ENCODE measurements around the gene WDR72. TPM values are rescaled to one million over a fixed set of nuclear protein-coding genes. Genes with fewer than 3 reads are reported as not detected.

Gene WDR72
- total RNA-seq, 2 experiments from 2014 or later: not detected

- H3K27ac Mint-ChIP-seq: no peak overlapping the region
- H3K36me3 Mint-ChIP-seq (ENCODE audit: low read depth): no peaks in the 10 kb centered on the region
- DNase-seq (no peak), ATAC-seq (no peak)
- peaks cover 5% of the 10 kb centered on the region for H3K27me3 Mint-ChIP-seq
- H3K4me1 Mint-ChIP-seq: no peaks in the 10 kb centered on the region
- no peak overlapping the region for H3K4me3 Mint-ChIP-seq
- intact Hi-C loops (cut with DNase I, micrococcal nuclease): no loop called here
- POLR2A ChIA-PET: no interaction called here
- CTCF ChIA-PET: no interaction called here
- no peaks in the 10 kb centered on the region for H3K9me3 Mint-ChIP-seq (ENCODE audit: low read depth)
These were observed 7.1 kb downstream of the WDR72 start for GRCh38 chr15:53752406-53752805.

- DNase-seq: no peak
- H3K9me3 Mint-ChIP-seq (ENCODE audit: low read depth): no peaks in the 10 kb centered on the region
- intact Hi-C loops (cut with DNase I, micrococcal nuclease): no loop called here
- ChIA-PET POLR2A (no interaction called here), CTCF (no interaction called here)
- H3K36me3 Mint-ChIP-seq (ENCODE audit: low read depth): no peaks in the 10 kb centered on the region
- ATAC-seq: no peak
- H3K4me3 Mint-ChIP-seq: no peak overlapping the region
- H3K4me1 Mint-ChIP-seq: no peaks in the 10 kb centered on the region
- no peak overlapping the region for H3K27ac Mint-ChIP-seq
- H3K27me3 Mint-ChIP-seq: no peaks in the 10 kb centered on the region
These were observed 11.9 kb downstream of the WDR72 start for GRCh38 chr15:53747501-53748068.

- intact Hi-C loops (cut with DNase I, micrococcal nuclease): no loop called here
- Mint-ChIP-seq H3K27ac (no peak overlapping the region), H3K36me3 (ENCODE audit: low read depth) (no peaks in the 10 kb centered on the region), H3K9me3 (ENCODE audit: low read depth) (no peaks in the 10 kb centered on the region), H3K4me1 (no peaks in the 10 kb centered on the region), H3K27me3 (no peaks in the 10 kb centered on the region), H3K4me3 (no peak overlapping the region)
- DNase-seq: no peak
- ChIA-PET POLR2A (no interaction called here), CTCF (no interaction called here)
- no peak for ATAC-seq
These were observed 13.4 kb downstream of the WDR72 start for GRCh38 chr15:53746101-53746500.

GRCh38 chr15:53739651-53740050 is 19.8 kb downstream of the WDR72 start:
- intact Hi-C loops (cut with DNase I, micrococcal nuclease): no loop called here
- CTCF ChIA-PET: no interaction called here
- DNase-seq (no peak), ATAC-seq (no peak)
- Mint-ChIP-seq H3K27ac (no peak overlapping the region), H3K27me3 (peaks cover 2% of the 10 kb centered on the region), H3K4me3 (no peak overlapping the region), H3K4me1 (no peaks in the 10 kb centered on the region), H3K9me3 (ENCODE audit: low read depth) (no peaks in the 10 kb centered on the region), H3K36me3 (ENCODE audit: low read depth) (no peaks in the 10 kb centered on the region)
- POLR2A ChIA-PET: no interaction called here

GRCh38 chr15:53739187-53739586 is 20.3 kb downstream of the WDR72 start:
- no peaks in the 10 kb centered on the region for H3K4me1 Mint-ChIP-seq
- ChIA-PET CTCF (no interaction called here), POLR2A (no interaction called here)
- no peak for ATAC-seq
- H3K36me3 Mint-ChIP-seq (ENCODE audit: low read depth): no peaks in the 10 kb centered on the region
- intact Hi-C loops (cut with DNase I, micrococcal nuclease): no loop called here
- DNase-seq: no peak
- H3K27ac Mint-ChIP-seq: no peak overlapping the region
- H3K9me3 Mint-ChIP-seq (ENCODE audit: low read depth): no peaks in the 10 kb centered on the region
- H3K27me3 Mint-ChIP-seq: peaks cover 4% of the 10 kb centered on the region
- no peak overlapping the region for H3K4me3 Mint-ChIP-seq

- Mint-ChIP-seq H3K27me3 (no peaks in the 10 kb centered on the region), H3K36me3 (ENCODE audit: low read depth) (no peaks in the 10 kb centered on the region), H3K4me1 (no peaks in the 10 kb centered on the region), H3K9me3 (ENCODE audit: low read depth) (no peaks in the 10 kb centered on the region), H3K4me3 (no peak overlapping the region), H3K27ac (no peak overlapping the region)
- intact Hi-C loops (cut with DNase I, micrococcal nuclease): no loop called here
- DNase-seq (no peak), ATAC-seq (no peak)
- ChIA-PET CTCF (no interaction called here), POLR2A (no interaction called here)
These were observed 38.0 kb downstream of the WDR72 start for GRCh38 chr15:53721334-53722087.

- Mint-ChIP-seq H3K27me3 (no peaks in the 10 kb centered on the region), H3K9me3 (ENCODE audit: low read depth) (no peaks in the 10 kb centered on the region), H3K4me3 (no peak overlapping the region), H3K27ac (no peak overlapping the region), H3K4me1 (no peaks in the 10 kb centered on the region), H3K36me3 (ENCODE audit: low read depth) (no peaks in the 10 kb centered on the region)
- ChIA-PET POLR2A (no interaction called here), CTCF (no interaction called here)
- DNase-seq: no peak
- intact Hi-C loops (cut with DNase I, micrococcal nuclease): loop anchor here (1.0 to 5.0 kb wide), 2 partner anchors 935 to 936 kb away; no protein-coding TSS in a partner anchor
- no peak for ATAC-seq
These were observed 42.3 kb downstream of the WDR72 start for GRCh38 chr15:53716909-53717876.

- no peaks in the 10 kb centered on the region for H3K36me3 Mint-ChIP-seq (ENCODE audit: low read depth)
- no peaks in the 10 kb centered on the region for H3K9me3 Mint-ChIP-seq (ENCODE audit: low read depth)
- POLR2A ChIA-PET: no interaction called here
- H3K4me3 Mint-ChIP-seq: no peak overlapping the region
- ATAC-seq (no peak), DNase-seq (no peak)
- no peaks in the 10 kb centered on the region for H3K27me3 Mint-ChIP-seq
- H3K4me1 Mint-ChIP-seq: no peaks in the 10 kb centered on the region
- CTCF ChIA-PET: interaction anchor here (1.1 kb wide), 1 partner anchor 10 kb away, joined by 3 read pairs; no protein-coding TSS in a partner anchor
- intact Hi-C loops (cut with DNase I, micrococcal nuclease): no loop called here
- H3K27ac Mint-ChIP-seq: no peak overlapping the region
These were observed 46.2 kb downstream of the WDR72 start for GRCh38 chr15:53713218-53713617.

GRCh38 chr15:53710906-53711305 is 48.6 kb downstream of the WDR72 start:
- Mint-ChIP-seq H3K4me3 (no peak overlapping the region), H3K27ac (no peak overlapping the region), H3K36me3 (ENCODE audit: low read depth) (no peaks in the 10 kb centered on the region), H3K9me3 (ENCODE audit: low read depth) (no peaks in the 10 kb centered on the region), H3K4me1 (no peaks in the 10 kb centered on the region), H3K27me3 (peaks cover 3% of the 10 kb centered on the region)
- DNase-seq: no peak
- ChIA-PET POLR2A (no interaction called here), CTCF (no interaction called here)
- intact Hi-C loops (cut with DNase I, micrococcal nuclease): no loop called here
- no peak for ATAC-seq

GRCh38 chr15:53709821-53710220 is 49.6 kb downstream of the WDR72 start:
- no peaks in the 10 kb centered on the region for H3K4me1 Mint-ChIP-seq

GRCh38 chr15:53695365-53695764 is 64.1 kb downstream of the WDR72 start:
- H3K36me3 Mint-ChIP-seq (ENCODE audit: low read depth): no peaks in the 10 kb centered on the region
- no peak overlapping the region for H3K27ac Mint-ChIP-seq
- H3K4me1 Mint-ChIP-seq: no peaks in the 10 kb centered on the region
- POLR2A ChIA-PET: no interaction called here
- H3K4me3 Mint-ChIP-seq: no peak overlapping the region
- intact Hi-C loops (cut with DNase I, micrococcal nuclease): no loop called here
- H3K27me3 Mint-ChIP-seq: peaks cover 4% of the 10 kb centered on the region
- ATAC-seq (no peak), DNase-seq (no peak)
- CTCF ChIA-PET: no interaction called here
- H3K9me3 Mint-ChIP-seq (ENCODE audit: low read depth): no peaks in the 10 kb centered on the region

More at GRCh38 chr15:53709821-53710220, 49.6 kb downstream of the WDR72 start:
- Mint-ChIP-seq H3K27me3 (peaks cover 3% of the 10 kb centered on the region), H3K27ac (no peak overlapping the region), H3K9me3 (ENCODE audit: low read depth) (no peaks in the 10 kb centered on the region), H3K4me3 (no peak overlapping the region), H3K36me3 (ENCODE audit: low read depth) (no peaks in the 10 kb centered on the region)
- ChIA-PET CTCF (interaction anchor here (1.1 kb wide), 1 partner anchor 11 kb away, joined by 3 read pairs; no protein-coding TSS in a partner anchor), POLR2A (no interaction called here)
- intact Hi-C loops (cut with DNase I, micrococcal nuclease): no loop called here
- ATAC-seq (no peak), DNase-seq (no peak)

- Mint-ChIP-seq H3K4me3 (no peak overlapping the region), H3K36me3 (ENCODE audit: low read depth) (no peaks in the 10 kb centered on the region), H3K9me3 (ENCODE audit: low read depth) (no peaks in the 10 kb centered on the region), H3K27ac (no peak overlapping the region), H3K27me3 (peaks cover 4% of the 10 kb centered on the region), H3K4me1 (no peaks in the 10 kb centered on the region)
- intact Hi-C loops (cut with DNase I, micrococcal nuclease): no loop called here
- ChIA-PET POLR2A (no interaction called here), CTCF (no interaction called here)
- DNase-seq (no peak), ATAC-seq (no peak)
These were observed 65.0 kb downstream of the WDR72 start for GRCh38 chr15:53694476-53694874.

All from activated CD4-positive, alpha-beta T cell treated with anti-CD3 and anti-CD28 coated beads for 36 hours (primary cell).